Immature natural killer cell (primary cell): ENCODE measurements around the gene NTPCR. TPM values are rescaled to one million over a fixed set of nuclear protein-coding genes. Genes with fewer than 3 reads are reported as not detected.
A peak's percentile ranks its signal among the peaks of the same experiment; 100 is the strongest.

ENCODE experiments used
- DNase-seq, 3 donors: peaks; one replicate each; pipeline ENCODE4 v3.0.0; 2022; ENCODE audit warnings: mixed read lengths in 1 of 3
- H3K27ac Mint-ChIP-seq, 6 donors: one replicate each; pipeline ENCODE4 v1.8.0; 2020; ENCODE audit warnings: mixed read lengths in 6 of 6, mild to moderate bottlenecking in 5 of 6, inconsistent platforms in 4 of 6, moderate library complexity in 3 of 6
- H3K27me3 Mint-ChIP-seq, 3 donors: one replicate each; pipeline ENCODE4 v1.8.0; 2020 to 2021; ENCODE audit warnings: low read depth in 3 of 3, mild to moderate bottlenecking in 3 of 3, mixed read lengths in 3 of 3, moderate library complexity in 3 of 3, inconsistent platforms in 1 of 3
- H3K36me3 Mint-ChIP-seq, 3 donors: one replicate each; pipeline ENCODE4 v1.8.0; 2020; ENCODE audit warnings: mixed read lengths in 3 of 3, inconsistent platforms in 2 of 3, mild to moderate bottlenecking in 2 of 3
- H3K4me1 Mint-ChIP-seq, 2 donors: one replicate each; pipeline ENCODE4 v1.8.0; 2020; ENCODE audit warnings: inconsistent platforms in 2 of 2, mild to moderate bottlenecking in 2 of 2, mixed read lengths in 2 of 2, moderate library complexity in 1 of 2
- H3K4me3 Mint-ChIP-seq, 5 donors: one replicate each; pipeline ENCODE4 v1.8.0; 2020; ENCODE audit warnings: mild to moderate bottlenecking in 5 of 5, mixed read lengths in 5 of 5, inconsistent platforms in 3 of 5, moderate library complexity in 3 of 5
- H3K9me3 Mint-ChIP-seq, 6 donors: one replicate each; pipeline ENCODE4 v1.8.0; 2020; ENCODE audit warnings: mild to moderate bottlenecking in 6 of 6, mixed read lengths in 6 of 6, inconsistent platforms in 4 of 6, moderate library complexity in 3 of 6
- polyA plus RNA-seq, 3 donors: library from polyadenylated mRNA; unstranded; fragments of 300-500 nt; fragmentation: Illumina TruSeq; gene quantifications; one replicate each; pipeline ENCODE4 v1.2.3, GENCODE V29; 2021

NTPCR gene
- polyA plus RNA-seq, 3 donors from 2014 or later = 34.3 to 71.2 (median 57.3) TPM

DNA sequence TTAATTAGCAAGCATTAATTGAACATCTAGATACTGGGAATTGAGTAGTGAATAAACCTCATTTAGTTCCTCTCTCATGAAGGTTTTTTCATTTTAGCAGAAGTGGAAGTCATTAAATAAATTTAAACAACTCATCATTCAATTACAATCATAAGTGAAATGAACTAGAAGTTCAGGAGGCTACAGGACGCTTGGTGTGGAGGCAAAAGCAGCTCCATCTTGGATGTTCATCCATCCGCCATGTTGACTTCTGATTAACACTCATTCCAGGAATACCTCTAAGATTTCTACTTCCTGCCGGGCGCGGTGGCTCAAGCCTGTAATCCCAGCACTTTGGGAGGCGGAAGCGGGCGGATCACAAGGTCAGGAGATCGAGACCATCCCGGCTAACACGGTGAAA, 11.5 kb upstream of the NTPCR start:
- no peak overlapping the region for H3K4me3 Mint-ChIP-seq
- H3K9me3 Mint-ChIP-seq = no peaks in the 10 kb centered on the region
- H3K27me3 Mint-ChIP-seq = peaks cover 5 to 17% (median 10%) of the 10 kb centered on the region in 3 donors
- H3K36me3 Mint-ChIP-seq = no peaks in the 10 kb centered on the region
- H3K27ac Mint-ChIP-seq = no peak overlapping the region
- DNase-seq = no peak
- peaks cover 6 to 9% of the 10 kb centered on the region in 2 donors for H3K4me1 Mint-ChIP-seq

DNA sequence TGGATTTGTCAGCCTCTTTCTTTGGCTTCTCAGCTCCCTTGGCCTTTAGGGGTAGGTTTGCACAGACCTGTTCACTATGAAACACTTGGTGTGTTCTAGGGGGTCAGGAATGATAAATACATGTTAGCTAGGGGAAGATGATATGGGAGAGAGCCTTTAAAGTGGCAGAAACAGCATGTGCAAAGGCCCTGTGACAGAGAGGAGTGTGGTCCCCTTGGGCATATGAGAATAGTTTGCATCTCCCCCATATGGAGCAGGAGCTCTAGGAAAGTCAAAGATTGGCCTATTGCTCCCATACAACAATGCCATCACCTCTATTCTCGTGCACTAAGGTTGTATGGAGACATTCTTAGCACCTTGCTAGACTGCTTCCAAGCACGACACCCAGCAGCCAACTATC, 10.7 kb upstream of the NTPCR start:
- H3K36me3 Mint-ChIP-seq = no peaks in the 10 kb centered on the region

DNA sequence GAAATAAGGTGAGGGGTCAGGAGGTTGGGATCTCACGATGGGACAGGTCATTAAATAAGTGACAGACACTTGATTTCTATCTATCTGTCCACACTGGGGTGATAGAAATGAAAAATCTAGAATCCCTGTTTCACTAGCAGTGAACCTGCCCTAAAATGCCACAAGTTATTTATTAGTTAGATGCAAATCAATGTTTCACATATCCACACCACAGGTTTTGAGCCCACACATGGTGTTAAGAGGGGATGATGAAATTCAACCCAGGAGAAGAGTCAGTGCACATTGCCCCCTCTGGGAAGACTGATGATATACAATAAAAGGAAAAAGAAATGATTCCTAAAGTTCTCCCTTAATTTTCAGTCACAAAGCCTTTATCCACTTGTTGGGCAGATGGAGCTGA, 10.1 kb upstream of the NTPCR start:
- Mint-ChIP-seq H3K36me3 (no peaks in the 10 kb centered on the region), H3K9me3 (no peaks in the 10 kb centered on the region), H3K27me3 (peaks cover 5 to 17% (median 10%) of the 10 kb centered on the region in 3 donors), H3K4me3 (no peak overlapping the region), H3K27ac (no peak overlapping the region), H3K4me1 (peaks cover 18 to 21% of the 10 kb centered on the region in 2 donors)
- no peak for DNase-seq

More for the DNA sequence above, 10.7 kb upstream of the NTPCR start:
- H3K4me3 Mint-ChIP-seq = no peak overlapping the region
- no peak overlapping the region for H3K27ac Mint-ChIP-seq
- H3K27me3 Mint-ChIP-seq = peaks cover 5 to 17% (median 10%) of the 10 kb centered on the region in 3 donors
- DNase-seq = no peak
- H3K4me1 Mint-ChIP-seq = peaks cover 14 to 17% of the 10 kb centered on the region in 2 donors
- H3K9me3 Mint-ChIP-seq = no peaks in the 10 kb centered on the region

DNA sequence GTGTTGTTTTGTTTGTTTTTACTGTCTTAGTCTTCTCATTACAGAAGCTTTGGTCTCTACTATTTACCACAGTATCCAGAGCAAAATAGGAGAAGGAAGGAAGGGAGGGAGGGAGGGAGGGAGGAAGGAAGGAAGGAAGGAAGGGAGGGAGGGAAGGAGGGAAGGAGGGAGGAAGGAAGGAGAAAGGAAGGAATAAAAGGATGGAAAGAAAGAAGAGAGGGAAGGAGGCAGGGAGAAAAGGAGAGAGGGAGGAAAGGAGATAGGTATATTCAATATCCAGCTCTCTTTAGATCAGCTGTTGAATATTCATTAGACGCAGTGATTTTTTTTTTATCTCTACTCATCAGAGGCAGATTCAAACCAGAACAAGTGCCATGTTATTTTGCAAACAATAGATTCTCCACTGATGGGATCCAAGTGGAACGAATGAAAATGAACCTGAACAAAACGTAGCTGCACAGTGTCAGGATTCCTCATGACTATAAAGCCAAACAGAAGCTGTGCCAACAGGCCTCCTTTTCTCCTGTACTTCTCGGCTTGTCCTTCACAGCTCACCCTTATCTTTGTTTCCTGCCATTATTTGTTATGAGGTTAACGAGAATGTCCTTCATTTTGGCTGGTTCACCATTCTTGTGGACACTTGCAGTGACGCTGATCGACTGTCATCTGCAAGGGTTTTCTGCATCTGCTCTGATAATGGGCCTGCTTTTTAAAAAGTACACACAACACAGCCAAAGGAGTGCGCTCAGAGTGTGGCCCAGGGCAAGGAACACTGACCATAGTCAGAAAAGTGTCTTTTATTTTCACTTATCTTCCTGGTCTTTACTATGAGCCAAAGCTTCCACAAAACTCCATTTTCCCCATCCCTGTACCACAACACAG, 7.8 kb upstream of the NTPCR start:
- peaks cover 21 to 24% of the 10 kb centered on the region in 2 donors for H3K4me1 Mint-ChIP-seq
- no peak for DNase-seq
- peaks cover 0 to 11% (median 6%) of the 10 kb centered on the region in 3 donors for H3K27me3 Mint-ChIP-seq
- no peaks in the 10 kb centered on the region for H3K9me3 Mint-ChIP-seq
- H3K36me3 Mint-ChIP-seq = no peaks in the 10 kb centered on the region
- H3K4me3 Mint-ChIP-seq = no peak overlapping the region
- peak overlapping the region in 2 of 6 donors; percentile 28 to 55 for H3K27ac Mint-ChIP-seq

DNA sequence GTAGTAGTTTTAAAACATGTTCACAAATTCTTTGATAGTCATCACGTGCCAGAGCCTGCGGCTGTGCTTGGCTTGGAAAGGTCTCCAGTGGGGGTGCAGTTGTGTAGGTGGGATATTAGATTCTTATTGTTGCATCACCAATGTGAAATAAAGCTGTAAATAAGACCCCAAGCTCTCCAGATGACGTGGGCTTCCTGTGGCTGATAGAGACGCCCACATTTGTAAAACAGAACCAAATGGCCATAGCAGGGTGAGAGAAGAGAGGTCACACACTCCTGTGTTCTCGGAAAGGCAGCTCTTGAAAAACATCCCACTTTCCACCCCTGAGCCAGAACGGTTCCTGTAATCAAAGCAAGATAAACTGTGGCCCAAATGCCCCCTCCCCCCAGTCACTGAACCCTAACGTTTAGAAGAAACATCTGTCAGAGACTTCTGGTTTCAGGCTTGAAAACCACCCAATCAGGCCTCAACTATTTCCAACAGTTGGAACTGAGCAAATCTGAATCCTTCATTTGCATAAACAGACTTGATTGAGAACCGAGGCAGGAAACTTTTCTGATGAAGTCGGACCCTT, 6.6 kb upstream of the NTPCR start:
- H3K27me3 Mint-ChIP-seq = peaks cover 0 to 6% (median 6%) of the 10 kb centered on the region in 3 donors
- H3K36me3 Mint-ChIP-seq = no peaks in the 10 kb centered on the region
- H3K9me3 Mint-ChIP-seq = no peaks in the 10 kb centered on the region
- H3K4me1 Mint-ChIP-seq = peaks cover 21 to 24% of the 10 kb centered on the region in 2 donors
- peak overlapping the region; percentile 36 to 61 (median 45) for H3K4me3 Mint-ChIP-seq
- peak overlapping the region; percentile 55 to 91 (median 78) for H3K27ac Mint-ChIP-seq
- peak in 1 of 3 donors; percentile 2 for DNase-seq

DNA sequence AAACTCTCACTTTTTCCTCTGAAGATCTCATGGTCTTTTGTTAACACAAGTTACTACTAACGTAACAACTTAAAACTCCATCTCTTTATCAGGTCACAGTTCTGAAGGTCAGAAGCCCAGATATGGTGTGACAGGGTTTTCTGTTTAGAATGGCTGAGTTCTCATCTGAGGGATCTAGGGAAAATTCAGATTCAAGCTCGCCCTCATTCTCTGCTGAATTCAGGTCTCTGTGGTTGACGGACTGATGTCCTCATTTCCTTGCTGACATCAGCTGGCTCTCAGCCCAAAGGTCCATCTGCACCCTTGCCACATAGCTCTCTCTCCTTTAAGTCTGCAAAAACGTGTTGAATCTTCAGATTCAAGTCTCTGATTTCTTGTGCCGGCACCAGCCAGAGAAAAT, 6.1 kb upstream of the NTPCR start:
- H3K36me3 Mint-ChIP-seq = no peaks in the 10 kb centered on the region
- H3K4me3 Mint-ChIP-seq = peak overlapping the region; percentile 41 to 73 (median 61)
- peaks cover 24 to 28% of the 10 kb centered on the region in 2 donors for H3K4me1 Mint-ChIP-seq
- peaks cover 0 to 6% (median 6%) of the 10 kb centered on the region in 3 donors for H3K27me3 Mint-ChIP-seq
- peak overlapping the region; percentile 72 to 86 (median 81) for H3K27ac Mint-ChIP-seq
- peak; percentile 34 to 45 (median 35) for DNase-seq
- no peaks in the 10 kb centered on the region for H3K9me3 Mint-ChIP-seq

DNA sequence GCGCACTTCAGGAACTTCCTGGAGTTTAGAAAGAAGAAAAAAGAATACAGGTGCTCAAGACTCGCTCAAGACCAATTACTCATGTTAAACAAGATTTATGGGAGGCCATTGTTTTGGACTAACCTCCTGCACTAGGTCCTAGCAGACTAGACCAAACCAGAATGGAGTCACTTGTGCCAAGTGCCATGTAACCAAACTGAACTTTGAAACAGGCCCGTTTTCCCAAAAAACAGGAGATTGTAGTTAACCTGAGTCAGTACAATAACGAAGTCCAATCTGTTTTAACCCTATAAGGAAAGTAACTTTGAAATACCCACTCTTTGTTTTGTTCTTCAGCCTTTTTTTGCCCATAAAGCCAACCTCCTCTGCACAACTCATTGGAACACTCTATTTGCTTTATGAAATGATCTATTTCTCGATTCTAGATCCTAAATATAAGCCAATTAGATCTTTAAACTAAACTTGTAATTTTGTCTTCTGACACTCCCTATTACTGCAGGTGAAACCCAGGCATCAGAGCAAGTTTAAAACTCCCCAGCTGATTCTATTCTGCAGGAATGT, 695 bp upstream of the NTPCR start:
- H3K27ac Mint-ChIP-seq = peak overlapping the region; percentile 81 to 97 (median 94)
- H3K36me3 Mint-ChIP-seq = no peaks in the 10 kb centered on the region
- no peaks in the 10 kb centered on the region for H3K9me3 Mint-ChIP-seq
- H3K4me3 Mint-ChIP-seq = peak overlapping the region; percentile 95 to 97 (median 97)
- H3K4me1 Mint-ChIP-seq = peaks cover 47 to 52% of the 10 kb centered on the region in 2 donors
- DNase-seq = no peak
- H3K27me3 Mint-ChIP-seq = peaks cover 2 to 15% (median 8%) of the 10 kb centered on the region in 3 donors

DNA sequence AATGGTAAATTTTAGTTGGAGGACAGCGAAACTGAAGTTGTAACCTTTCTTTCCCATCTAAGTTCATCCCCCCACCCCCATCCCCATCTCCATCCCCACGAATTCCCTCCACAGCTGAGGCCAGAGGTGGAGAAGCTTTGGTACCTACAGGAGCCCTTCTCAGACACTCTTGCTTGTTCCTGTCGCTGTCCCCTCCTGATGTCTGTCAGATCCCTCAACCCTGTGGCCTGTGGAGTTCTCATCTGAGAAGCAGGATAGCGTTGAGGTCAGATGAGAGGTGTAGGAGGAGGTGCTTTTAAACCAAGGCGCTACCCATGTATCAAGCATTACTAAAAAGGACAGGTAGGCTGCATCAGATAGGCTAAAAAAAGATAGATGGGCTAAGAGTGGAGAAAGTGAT, 769 bp downstream of the NTPCR start:
- Mint-ChIP-seq H3K9me3 (no peaks in the 10 kb centered on the region), H3K36me3 (peaks cover 2 to 3% (median 2%) of the 10 kb centered on the region in 3 donors), H3K27ac (peak overlapping the region; percentile 81 to 97 (median 91)), H3K4me3 (peak overlapping the region; percentile 95 to 97 (median 97)), H3K4me1 (peaks cover 42 to 43% of the 10 kb centered on the region in 2 donors), H3K27me3 (peaks cover 2 to 13% (median 8%) of the 10 kb centered on the region in 3 donors)
- DNase-seq = peak; percentile 7 to 19 (median 8)

DNA sequence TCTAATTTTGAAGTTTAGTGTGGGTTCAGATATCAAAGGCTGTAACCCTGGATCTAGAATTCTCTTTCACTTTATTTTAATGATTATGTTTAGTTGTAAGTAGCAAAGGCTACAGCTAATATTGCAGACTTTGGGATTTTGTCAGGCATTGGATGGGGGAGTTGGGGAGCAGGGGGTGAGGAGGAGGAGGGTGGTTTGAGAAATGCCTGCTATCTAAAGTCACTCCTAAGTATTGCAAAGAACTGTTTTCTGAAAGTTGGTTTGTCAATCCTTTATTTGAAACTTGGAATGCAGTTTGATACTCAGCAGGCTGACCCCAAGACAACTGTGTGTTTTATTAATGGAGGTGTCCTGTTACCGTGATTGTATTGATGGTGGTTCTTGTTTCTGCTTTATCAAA, 1.2 kb downstream of the NTPCR start:
- Mint-ChIP-seq H3K4me1 (peaks cover 41 to 43% of the 10 kb centered on the region in 2 donors), H3K27ac (peak overlapping the region; percentile 12 to 97 (median 90)), H3K27me3 (peaks cover 2 to 13% (median 8%) of the 10 kb centered on the region in 3 donors), H3K36me3 (peaks cover 4 to 6% (median 6%) of the 10 kb centered on the region in 3 donors), H3K4me3 (peak overlapping the region; percentile 95 to 97 (median 97)), H3K9me3 (no peaks in the 10 kb centered on the region)
- no peak for DNase-seq

DNA sequence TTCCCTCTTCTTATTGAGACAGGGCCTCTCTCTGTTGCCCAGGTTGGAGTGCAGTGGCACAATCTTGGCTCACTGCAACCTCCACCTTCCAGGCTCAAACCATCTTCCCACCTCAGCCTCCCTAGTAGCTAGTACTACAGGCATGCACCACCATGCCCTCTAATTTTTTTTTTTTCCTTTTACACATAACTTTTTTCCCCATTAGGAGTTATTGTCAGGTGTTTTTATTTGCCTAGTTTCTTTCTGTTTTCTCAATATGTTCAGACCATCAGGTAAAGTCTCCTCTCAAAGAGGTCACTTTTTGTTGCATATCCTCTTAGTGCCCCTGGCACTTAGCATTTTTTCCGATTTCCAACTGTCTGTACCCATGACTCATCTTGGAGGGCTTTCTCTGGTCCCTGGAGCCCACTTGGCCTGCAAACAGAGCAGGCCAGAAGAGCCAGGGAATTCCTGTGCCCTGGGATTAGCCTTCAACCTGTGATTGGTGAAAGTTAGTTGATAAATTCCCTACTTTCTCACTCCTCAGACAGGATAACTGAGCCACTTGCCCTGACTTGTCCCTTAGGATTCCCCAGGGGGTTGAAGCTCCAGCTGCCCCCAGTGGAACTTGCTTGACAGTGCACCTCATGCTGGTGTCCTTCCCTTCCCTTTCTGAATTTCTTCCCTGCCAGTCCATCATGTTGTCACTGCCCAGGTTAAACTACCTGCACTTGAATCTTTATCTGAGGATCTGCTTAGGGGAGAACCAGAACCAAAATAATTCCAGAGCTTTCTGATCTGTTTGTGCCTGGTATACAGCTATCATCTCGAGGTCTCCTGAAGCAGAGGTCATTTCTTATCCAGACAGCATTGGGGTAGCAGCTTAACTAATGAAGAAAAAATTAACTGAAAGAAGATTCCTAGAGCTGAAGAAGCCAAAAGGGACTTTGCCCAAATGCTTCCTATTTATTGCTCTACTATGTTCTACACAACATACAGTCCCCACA, 2.4 kb downstream of the NTPCR start:
- H3K4me1 Mint-ChIP-seq = peaks cover 41 to 43% of the 10 kb centered on the region in 2 donors
- peaks cover 9 to 18% (median 17%) of the 10 kb centered on the region in 3 donors for H3K36me3 Mint-ChIP-seq
- H3K27ac Mint-ChIP-seq = peak overlapping the region in 4 of 6 donors; percentile 21 to 81 (median 52)
- H3K4me3 Mint-ChIP-seq = peak overlapping the region in 4 of 5 donors; percentile 1 to 59 (median 39)
- H3K9me3 Mint-ChIP-seq = no peaks in the 10 kb centered on the region
- DNase-seq = peak; percentile 11 to 17 (median 13)
- peaks cover 2 to 13% (median 8%) of the 10 kb centered on the region in 3 donors for H3K27me3 Mint-ChIP-seq

DNA sequence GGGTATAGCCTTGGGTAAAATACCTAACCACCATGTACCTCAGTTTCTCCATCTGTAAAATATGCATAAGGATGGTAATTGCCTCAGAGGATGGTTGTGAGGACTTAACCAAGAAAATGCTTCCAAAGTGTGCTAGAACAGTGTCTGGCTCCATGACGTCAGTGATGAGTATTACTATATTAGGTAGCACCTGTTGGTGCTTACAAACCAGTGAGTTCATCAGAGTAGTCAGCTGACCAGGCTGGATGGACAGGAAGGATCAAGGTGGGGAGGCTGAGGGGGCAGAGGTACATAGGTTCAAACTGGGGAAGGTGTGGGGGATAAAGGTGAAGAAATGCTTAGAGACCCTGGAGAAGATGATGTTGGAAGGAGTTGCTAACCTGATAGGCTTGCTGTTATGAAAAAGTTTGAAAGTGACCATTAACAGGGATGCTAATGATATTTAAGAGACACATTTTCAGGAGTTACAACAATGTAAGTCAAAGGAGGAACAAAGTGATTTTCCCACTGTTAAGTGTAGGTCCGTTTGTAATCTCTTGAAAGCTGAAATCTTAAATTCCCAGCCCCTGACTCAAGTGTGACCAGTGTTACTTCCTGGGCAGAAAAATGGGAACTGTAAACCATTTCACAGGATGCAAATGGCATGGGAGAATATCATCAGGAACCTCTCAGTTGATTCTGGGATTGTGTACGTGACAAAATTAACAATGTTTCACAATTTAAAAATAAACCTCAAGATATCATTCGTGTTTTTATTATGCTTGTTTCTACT, 4.4 kb downstream of the NTPCR start:
- no peak for DNase-seq
- peaks cover 28 to 37% (median 37%) of the 10 kb centered on the region in 3 donors for H3K36me3 Mint-ChIP-seq
- H3K9me3 Mint-ChIP-seq = peaks cover 0 to 2% (median 0%) of the 10 kb centered on the region in 6 donors

DNA sequence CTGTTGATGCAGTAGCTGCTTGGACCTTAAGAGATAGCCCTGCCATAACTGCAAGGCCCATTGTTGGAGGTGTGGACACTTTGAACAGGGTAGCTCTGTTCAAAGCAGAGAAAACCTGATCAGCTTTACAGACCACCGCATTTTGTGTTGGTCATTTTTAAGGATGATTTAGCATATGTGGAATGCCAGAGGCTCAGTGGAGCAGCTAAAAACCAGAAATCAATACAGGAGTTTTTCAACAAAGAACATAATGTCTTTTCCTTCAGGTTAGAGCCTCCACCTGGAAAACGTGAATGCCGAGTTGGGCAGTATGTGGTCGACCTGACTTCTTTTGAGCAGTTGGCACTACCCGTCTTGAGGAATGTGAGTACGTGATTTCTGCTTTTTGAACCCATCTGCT, 5.7 kb downstream of the NTPCR start:
- no peak overlapping the region for H3K4me3 Mint-ChIP-seq
- peaks cover 28 to 44% (median 43%) of the 10 kb centered on the region in 3 donors for H3K36me3 Mint-ChIP-seq

More for the DNA sequence above, 4.4 kb downstream of the NTPCR start:
- Mint-ChIP-seq H3K4me3 (no peak overlapping the region), H3K27ac (no peak overlapping the region), H3K4me1 (peaks cover 34 to 35% of the 10 kb centered on the region in 2 donors), H3K27me3 (peaks cover 2 to 13% (median 8%) of the 10 kb centered on the region in 3 donors)

More for the DNA sequence above, 5.7 kb downstream of the NTPCR start:
- Mint-ChIP-seq H3K4me1 (peaks cover 22 to 24% of the 10 kb centered on the region in 2 donors), H3K27me3 (peaks cover 0 to 2% (median 0%) of the 10 kb centered on the region in 3 donors), H3K27ac (no peak overlapping the region), H3K9me3 (peaks cover 0 to 2% (median 0%) of the 10 kb centered on the region in 6 donors)
- no peak for DNase-seq
